ENCODE data around the gene C3orf62.
"Not testable (repeated sequence)": the region's sequence is repeated elsewhere in the genome, so short reads cannot be mapped to it uniquely, and the experiment has no call there.

The C3orf62 gene

GRCh38 chr3:49255112-49255511 lies 21.9 kb downstream of the C3orf62 start:
- Histone ChIP-seq H3K27ac (no peak overlapping the region), H3K36me3 (no peaks in the 10 kb centered on the region), H3K27me3 (ENCODE audit: insufficient read depth, low read depth, severe bottlenecking) (no peaks in the 10 kb centered on the region), H3K4me3 (ENCODE audit: low read depth, low read length) (no peak overlapping the region), H3K9me3 (ENCODE audit: severe bottlenecking) (no peaks in the 10 kb centered on the region)
- TF ChIP-seq, protein P1, sequence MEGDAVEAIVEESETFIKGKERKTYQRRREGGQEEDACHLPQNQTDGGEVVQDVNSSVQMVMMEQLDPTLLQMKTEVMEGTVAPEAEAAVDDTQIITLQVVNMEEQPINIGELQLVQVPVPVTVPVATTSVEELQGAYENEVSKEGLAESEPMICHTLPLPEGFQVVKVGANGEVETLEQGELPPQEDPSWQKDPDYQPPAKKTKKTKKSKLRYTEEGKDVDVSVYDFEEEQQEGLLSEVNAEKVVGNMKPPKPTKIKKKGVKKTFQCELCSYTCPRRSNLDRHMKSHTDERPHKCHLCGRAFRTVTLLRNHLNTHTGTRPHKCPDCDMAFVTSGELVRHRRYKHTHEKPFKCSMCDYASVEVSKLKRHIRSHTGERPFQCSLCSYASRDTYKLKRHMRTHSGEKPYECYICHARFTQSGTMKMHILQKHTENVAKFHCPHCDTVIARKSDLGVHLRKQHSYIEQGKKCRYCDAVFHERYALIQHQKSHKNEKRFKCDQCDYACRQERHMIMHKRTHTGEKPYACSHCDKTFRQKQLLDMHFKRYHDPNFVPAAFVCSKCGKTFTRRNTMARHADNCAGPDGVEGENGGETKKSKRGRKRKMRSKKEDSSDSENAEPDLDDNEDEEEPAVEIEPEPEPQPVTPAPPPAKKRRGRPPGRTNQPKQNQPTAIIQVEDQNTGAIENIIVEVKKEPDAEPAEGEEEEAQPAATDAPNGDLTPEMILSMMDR (IDR thresholded peaks at IDR 0.05; ENCODE audit: low read depth, low read length), result no peak
- no peak for DNase-seq

DNA sequence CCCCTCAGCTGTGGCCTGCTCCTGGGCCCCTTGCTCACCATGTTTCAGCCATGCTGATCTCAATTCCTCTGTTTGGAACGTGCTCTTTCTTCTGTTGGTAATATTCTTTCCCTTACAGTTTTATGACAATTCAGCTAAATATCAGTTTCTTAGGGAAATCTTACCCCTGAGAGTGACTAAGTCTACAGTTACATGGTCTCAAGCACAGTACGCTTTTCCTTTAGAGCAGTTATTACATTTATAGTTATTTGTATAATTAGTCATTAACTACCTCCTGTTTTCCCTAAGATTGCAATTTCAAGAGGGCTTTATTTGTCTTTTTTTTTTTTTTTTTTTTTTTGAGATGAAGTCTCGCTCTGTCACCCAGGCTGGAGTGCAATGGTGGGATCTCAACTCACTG lies 23.5 kb downstream of the C3orf62 start:
- no peaks in the 10 kb centered on the region for H3K9me3 ChIP-seq (ENCODE audit: severe bottlenecking)
- H3K27ac ChIP-seq, result no peak overlapping the region
- no peaks in the 10 kb centered on the region for H3K36me3 ChIP-seq
- no peak for DNase-seq
- TF ChIP-seq, protein P1 (IDR thresholded peaks at IDR 0.05; ENCODE audit: low read depth, low read length), result no peak
- no peaks in the 10 kb centered on the region for H3K27me3 ChIP-seq (ENCODE audit: insufficient read depth, low read depth, severe bottlenecking)
- no peak overlapping the region for H3K4me3 ChIP-seq (ENCODE audit: low read depth, low read length)

GRCh38 chr3:49248840-49249227 lies 28.2 kb downstream of the C3orf62 start:
- TF ChIP-seq, protein P1 (IDR thresholded peaks at IDR 0.05; ENCODE audit: low read depth, low read length), result no peak
- Histone ChIP-seq H3K9me3 (ENCODE audit: severe bottlenecking) (no peaks in the 10 kb centered on the region), H3K27me3 (ENCODE audit: insufficient read depth, low read depth, severe bottlenecking) (no peaks in the 10 kb centered on the region), H3K36me3 (no peaks in the 10 kb centered on the region), H3K27ac (no peak overlapping the region; the same call in 1 of the 2 replicates), H3K4me3 (ENCODE audit: low read depth, low read length) (no peak overlapping the region)
- DNase-seq, result peak; percentile 12

GRCh38 chr3:49244581-49245205 lies 32.3 kb downstream of the C3orf62 start:
- no peaks in the 10 kb centered on the region for H3K27me3 ChIP-seq (ENCODE audit: insufficient read depth, low read depth, severe bottlenecking)
- no peak overlapping the region for H3K4me3 ChIP-seq (ENCODE audit: low read depth, low read length)
- H3K9me3 ChIP-seq (ENCODE audit: severe bottlenecking), result no peaks in the 10 kb centered on the region
- TF ChIP-seq, protein P1 (IDR thresholded peaks at IDR 0.05; ENCODE audit: low read depth, low read length), result no peak
- no peak for DNase-seq
- H3K36me3 ChIP-seq, result no peaks in the 10 kb centered on the region
- no peak overlapping the region for H3K27ac ChIP-seq

DNA sequence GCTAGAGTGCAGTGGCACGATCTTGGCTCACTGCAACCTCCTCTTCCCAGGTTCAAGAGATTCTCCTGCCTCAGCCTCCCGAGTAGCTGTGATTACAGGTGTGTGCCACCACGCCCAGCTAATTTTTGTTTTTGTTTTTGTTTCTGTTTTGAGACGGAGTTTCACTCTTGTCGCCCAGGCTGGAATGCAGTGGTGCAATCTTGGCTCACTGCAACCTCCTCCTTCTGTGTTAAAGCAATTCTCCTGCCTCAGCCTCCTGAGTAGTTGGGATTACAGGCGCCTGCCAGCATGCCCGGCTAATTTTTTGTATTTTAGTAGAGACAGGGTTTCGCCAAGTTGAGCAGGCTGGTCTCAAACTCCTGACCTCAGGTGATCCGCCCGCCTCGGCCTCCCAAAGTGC lies 36.9 kb downstream of the C3orf62 start:
- not testable (repeated sequence) for DNase-seq; H3K4me3 ChIP-seq (ENCODE audit: low read depth, low read length); H3K9me3 ChIP-seq (ENCODE audit: severe bottlenecking); H3K27ac ChIP-seq; H3K36me3 ChIP-seq; H3K27me3 ChIP-seq (ENCODE audit: insufficient read depth, low read depth, severe bottlenecking)

DNA sequence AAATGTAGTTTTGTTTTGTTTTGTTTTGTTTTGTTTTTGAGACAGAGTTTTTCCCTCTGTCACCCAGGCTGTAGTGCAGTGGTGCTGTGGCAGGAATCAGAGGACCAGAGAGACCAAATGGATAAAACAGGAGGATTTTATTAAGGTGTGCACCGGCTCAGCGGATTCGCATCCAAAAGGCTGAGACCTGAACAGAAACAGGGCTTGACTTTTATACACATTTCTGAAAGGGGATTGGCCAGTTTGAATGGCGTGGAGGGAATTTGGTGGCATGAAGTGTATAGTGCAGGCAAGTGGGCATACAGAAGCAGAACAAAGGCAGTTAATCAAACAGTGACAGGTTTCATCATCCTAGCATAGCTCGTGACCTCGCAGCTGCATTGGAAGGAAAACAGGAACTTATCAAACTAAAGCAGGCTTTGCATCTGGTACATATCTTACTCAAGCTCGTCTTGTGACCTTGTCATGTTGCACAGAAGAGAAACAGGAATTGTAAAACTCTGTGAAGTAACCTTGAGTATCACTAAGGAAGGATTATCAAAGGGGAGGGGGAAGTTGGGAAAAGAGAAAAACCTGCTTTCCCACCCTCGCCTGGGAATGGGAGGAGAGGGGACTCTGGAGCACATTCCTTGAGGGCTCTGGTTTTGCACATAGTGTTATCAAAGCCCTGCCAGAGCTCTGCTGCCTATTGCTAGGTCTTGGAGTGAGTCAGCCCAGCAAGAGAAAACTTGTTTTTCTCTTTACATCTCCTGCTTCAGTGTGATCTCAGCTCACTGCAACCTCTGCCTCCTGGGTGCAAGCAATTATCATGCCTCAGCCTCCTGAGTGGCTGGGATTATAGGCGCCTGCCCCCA lies 38.5 kb downstream of the C3orf62 start:
- Histone ChIP-seq H3K4me3 (ENCODE audit: low read depth, low read length) (no peak overlapping the region), H3K27me3 (ENCODE audit: insufficient read depth, low read depth, severe bottlenecking) (no peaks in the 10 kb centered on the region), H3K36me3 (no peaks in the 10 kb centered on the region), H3K27ac (no peak overlapping the region), H3K9me3 (ENCODE audit: severe bottlenecking) (peaks cover 18% of the 10 kb centered on the region)
- TF ChIP-seq, protein P1 (IDR thresholded peaks at IDR 0.05; ENCODE audit: low read depth, low read length), result no peak
- no peak for DNase-seq
